ENCODE results near the gene KLHL36. TPM values are rescaled to one million over a fixed set of nuclear protein-coding genes. Genes with fewer than 3 reads are reported as not detected.

KLHL36 gene
- polyA plus RNA-seq, 3 donors from 2014 or later, result 18.0 to 28.0 (median 20.7) TPM

DNA sequence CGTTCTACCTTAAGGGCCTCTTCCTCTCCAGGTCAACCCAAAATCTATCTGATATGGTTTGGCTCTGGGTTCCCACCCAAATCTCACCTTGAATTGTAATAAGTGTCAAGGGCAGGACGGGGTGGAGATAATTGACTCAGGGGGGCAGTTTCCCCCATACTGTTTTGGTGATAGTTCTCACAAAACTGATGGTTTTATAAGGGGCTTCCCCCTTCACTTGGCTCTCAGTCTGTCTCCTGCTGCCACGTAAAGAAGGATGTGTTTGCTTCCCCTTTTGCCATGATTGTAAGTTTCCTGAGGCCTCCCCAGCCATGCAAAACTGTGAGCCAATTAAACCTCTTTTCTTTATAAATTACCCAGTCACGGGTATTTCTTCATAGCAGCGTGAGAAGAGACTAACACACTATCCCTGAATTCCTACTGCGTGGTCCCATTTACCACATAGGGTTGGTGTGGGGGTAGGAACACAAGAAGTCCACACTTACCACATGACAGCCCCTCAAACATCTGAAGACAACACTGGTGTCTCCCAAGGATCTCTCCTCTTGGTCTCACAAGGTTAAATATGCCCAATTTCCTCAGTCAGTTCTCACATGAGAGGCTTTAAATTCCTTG, 38.6 kb upstream of the KLHL36 start:
- Mint-ChIP-seq H3K4me1 (peaks cover 44 to 57% of the 10 kb centered on the region in 2 donors), H3K9me3 (no peaks in the 10 kb centered on the region), H3K27me3 (ENCODE audit: low read depth in 3 of 3) (peaks cover 5 to 8% (median 6%) of the 10 kb centered on the region in 3 donors), H3K4me3 (no peak overlapping the region), H3K27ac (peak overlapping the region in 4 of 6 donors; percentile 18 to 72 (median 41)), H3K36me3 (peaks cover 0 to 8% (median 6%) of the 10 kb centered on the region in 3 donors)
- DNase-seq, result no peak

DNA sequence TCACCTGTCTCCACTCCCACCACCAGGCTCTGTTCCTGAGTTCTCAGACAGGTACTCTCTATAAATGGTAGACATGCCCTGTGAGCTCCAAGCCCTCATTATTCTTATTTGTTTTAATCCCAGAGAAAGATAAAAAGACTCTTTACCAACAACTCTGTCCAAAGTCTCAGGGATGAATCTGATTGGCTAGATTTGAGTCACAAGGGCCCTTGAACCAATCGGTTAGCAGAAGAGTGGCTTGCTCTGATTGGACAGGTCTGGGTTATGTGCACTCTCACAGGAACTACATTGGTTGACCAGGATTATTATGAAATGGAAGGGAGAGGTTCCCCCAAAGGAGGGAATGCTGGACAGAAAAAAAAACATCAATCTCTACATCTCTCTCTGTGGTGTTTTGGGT, 37.9 kb upstream of the KLHL36 start:
- Mint-ChIP-seq H3K27ac (no peak overlapping the region), H3K9me3 (no peaks in the 10 kb centered on the region), H3K36me3 (peaks cover 0 to 8% (median 6%) of the 10 kb centered on the region in 3 donors), H3K4me3 (no peak overlapping the region), H3K4me1 (peaks cover 42 to 57% of the 10 kb centered on the region in 2 donors), H3K27me3 (ENCODE audit: low read depth in 3 of 3) (peaks cover 5 to 8% (median 6%) of the 10 kb centered on the region in 3 donors)
- DNase-seq, result no peak

- peak overlapping the region in 2 of 5 donors; percentile 8 to 12 for H3K4me3 Mint-ChIP-seq
- H3K27me3 Mint-ChIP-seq (ENCODE audit: low read depth in 3 of 3), result peaks cover 5 to 8% (median 6%) of the 10 kb centered on the region in 3 donors
- peaks cover 41 to 57% of the 10 kb centered on the region in 2 donors for H3K4me1 Mint-ChIP-seq
- no peaks in the 10 kb centered on the region for H3K9me3 Mint-ChIP-seq
- peaks cover 0 to 9% (median 8%) of the 10 kb centered on the region in 3 donors for H3K36me3 Mint-ChIP-seq
- H3K27ac Mint-ChIP-seq, result peak overlapping the region in 2 of 6 donors; percentile 2 to 37
- no peak for DNase-seq
Measured at GRCh38 chr16:84611041-84611440, 37.3 kb upstream of the KLHL36 start.

GRCh38 chr16:84612686-84613085, 35.6 kb upstream of the KLHL36 start:
- peaks cover 35 to 54% of the 10 kb centered on the region in 2 donors for H3K4me1 Mint-ChIP-seq
- peaks cover 0 to 8% (median 3%) of the 10 kb centered on the region in 3 donors for H3K36me3 Mint-ChIP-seq
- no peaks in the 10 kb centered on the region for H3K9me3 Mint-ChIP-seq
- DNase-seq, result no peak
- no peak overlapping the region for H3K27ac Mint-ChIP-seq
- H3K4me3 Mint-ChIP-seq, result no peak overlapping the region
- peaks cover 5 to 15% (median 8%) of the 10 kb centered on the region in 3 donors for H3K27me3 Mint-ChIP-seq (ENCODE audit: low read depth in 3 of 3)

- Mint-ChIP-seq H3K27me3 (ENCODE audit: low read depth in 3 of 3) (peaks cover 4 to 16% (median 4%) of the 10 kb centered on the region in 3 donors), H3K4me3 (peak overlapping the region in 1 of 5 donors; percentile 53), H3K27ac (no peak overlapping the region), H3K36me3 (peaks cover 0 to 8% (median 3%) of the 10 kb centered on the region in 3 donors), H3K4me1 (peaks cover 28 to 46% of the 10 kb centered on the region in 2 donors), H3K9me3 (no peaks in the 10 kb centered on the region)
- no peak for DNase-seq
Measured at GRCh38 chr16:84613408-84614072, 34.8 kb upstream of the KLHL36 start.

DNA sequence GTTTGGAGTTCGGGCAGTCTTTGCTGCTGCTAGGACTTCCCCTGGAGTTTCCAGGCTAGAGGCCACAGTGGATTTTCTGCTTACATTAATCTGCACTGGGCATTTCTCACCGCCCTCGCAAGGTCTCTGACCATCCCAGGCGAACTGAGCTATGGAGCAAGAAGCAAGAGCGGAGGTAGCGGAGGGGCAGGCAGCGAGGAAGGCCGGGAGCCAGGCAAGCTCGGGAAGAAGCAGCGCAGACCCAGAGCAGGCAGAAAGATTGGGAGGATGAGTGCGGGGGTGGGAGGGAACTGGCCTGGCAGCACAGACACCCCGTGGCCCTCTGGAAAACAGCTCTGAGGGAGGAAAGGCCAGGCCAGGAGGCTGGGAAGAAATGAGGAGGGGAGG, 34.2 kb upstream of the KLHL36 start:
- H3K4me3 Mint-ChIP-seq, result peak overlapping the region in 1 of 5 donors; percentile 53
- no peaks in the 10 kb centered on the region for H3K9me3 Mint-ChIP-seq
- H3K27me3 Mint-ChIP-seq (ENCODE audit: low read depth in 3 of 3), result peaks cover 2 to 16% (median 3%) of the 10 kb centered on the region in 3 donors
- peaks cover 0 to 8% (median 3%) of the 10 kb centered on the region in 3 donors for H3K36me3 Mint-ChIP-seq
- DNase-seq, result no peak
- peaks cover 30 to 44% of the 10 kb centered on the region in 2 donors for H3K4me1 Mint-ChIP-seq
- no peak overlapping the region for H3K27ac Mint-ChIP-seq

DNA sequence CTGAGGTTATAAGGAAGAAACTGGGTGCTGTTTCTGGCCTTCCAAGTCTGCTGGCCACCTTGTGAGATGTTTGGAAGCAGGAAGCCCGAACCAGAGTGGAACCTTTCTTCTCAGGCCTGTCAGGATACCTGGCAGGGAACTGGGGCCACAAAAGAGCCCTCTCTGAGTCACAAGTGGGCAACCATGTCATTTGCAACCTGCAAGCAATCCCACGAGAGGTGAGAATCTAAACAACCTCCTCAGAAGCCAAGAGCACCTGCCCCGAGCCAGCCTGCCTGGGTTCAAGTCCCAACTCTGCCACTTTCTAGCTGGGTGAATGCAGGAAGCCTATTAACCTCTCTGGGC, 33.7 kb upstream of the KLHL36 start:
- Mint-ChIP-seq H3K27me3 (ENCODE audit: low read depth in 3 of 3) (peaks cover 0 to 14% (median 5%) of the 10 kb centered on the region in 3 donors), H3K27ac (no peak overlapping the region), H3K4me3 (peak overlapping the region in 1 of 5 donors; percentile 48), H3K36me3 (peaks cover 0 to 4% (median 3%) of the 10 kb centered on the region in 3 donors), H3K9me3 (no peaks in the 10 kb centered on the region), H3K4me1 (peaks cover 25 to 39% of the 10 kb centered on the region in 2 donors)
- no peak for DNase-seq

DNA sequence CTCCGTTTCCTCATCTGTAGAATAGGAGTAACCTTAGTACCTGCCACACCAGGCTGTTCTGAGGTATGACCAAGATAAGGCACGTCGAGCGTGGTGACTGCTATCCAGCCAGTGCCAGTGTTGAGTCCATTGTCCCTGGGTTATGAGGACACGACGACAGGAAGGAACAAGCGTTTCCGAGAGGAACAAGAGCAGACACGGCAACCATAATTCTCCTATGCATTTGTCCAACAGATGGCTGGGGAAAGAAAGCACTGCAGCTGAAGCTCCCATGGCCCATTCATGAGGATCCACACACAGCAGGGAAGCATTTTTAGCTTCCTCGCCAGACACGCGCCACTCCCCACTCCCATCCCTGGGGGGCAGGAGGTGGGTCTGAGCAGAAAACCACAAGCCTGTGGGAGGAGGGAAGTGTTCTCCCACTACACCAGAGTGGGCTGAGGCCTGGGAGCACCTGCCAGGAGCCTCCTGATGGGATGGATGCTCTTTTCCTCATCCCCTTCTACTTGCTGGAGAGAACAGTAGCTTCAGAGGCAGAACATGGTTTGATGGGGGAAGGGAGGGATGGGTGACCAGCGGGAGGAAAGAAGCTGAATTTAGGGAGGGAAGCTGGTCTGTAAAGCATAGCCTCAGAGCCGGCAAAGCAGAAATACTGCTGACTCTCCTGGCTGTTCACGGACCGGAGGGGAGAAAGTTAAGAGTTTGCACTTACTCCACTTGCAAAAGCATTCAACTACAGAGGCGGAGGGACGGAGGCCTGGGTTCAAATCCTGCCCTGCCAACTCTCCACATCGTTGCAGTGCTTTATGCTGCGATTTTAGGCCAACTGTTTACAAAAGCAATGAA, 33.1 kb upstream of the KLHL36 start:
- no peak for DNase-seq
- Mint-ChIP-seq H3K4me1 (peaks cover 25 to 34% of the 10 kb centered on the region in 2 donors), H3K9me3 (no peaks in the 10 kb centered on the region), H3K27me3 (ENCODE audit: low read depth in 3 of 3) (peaks cover 0 to 14% (median 5%) of the 10 kb centered on the region in 3 donors), H3K4me3 (peak overlapping the region; percentile 35 to 70 (median 52)), H3K27ac (no peak overlapping the region), H3K36me3 (peaks cover 0 to 4% (median 3%) of the 10 kb centered on the region in 3 donors)

- peaks cover 20 to 24% of the 10 kb centered on the region in 2 donors for H3K4me1 Mint-ChIP-seq
- no peak for DNase-seq
- H3K27ac Mint-ChIP-seq, result peak overlapping the region in 3 of 6 donors; percentile 44 to 79 (median 63)
Measured at GRCh38 chr16:84616515-84616914, 31.8 kb upstream of the KLHL36 start.

DNA sequence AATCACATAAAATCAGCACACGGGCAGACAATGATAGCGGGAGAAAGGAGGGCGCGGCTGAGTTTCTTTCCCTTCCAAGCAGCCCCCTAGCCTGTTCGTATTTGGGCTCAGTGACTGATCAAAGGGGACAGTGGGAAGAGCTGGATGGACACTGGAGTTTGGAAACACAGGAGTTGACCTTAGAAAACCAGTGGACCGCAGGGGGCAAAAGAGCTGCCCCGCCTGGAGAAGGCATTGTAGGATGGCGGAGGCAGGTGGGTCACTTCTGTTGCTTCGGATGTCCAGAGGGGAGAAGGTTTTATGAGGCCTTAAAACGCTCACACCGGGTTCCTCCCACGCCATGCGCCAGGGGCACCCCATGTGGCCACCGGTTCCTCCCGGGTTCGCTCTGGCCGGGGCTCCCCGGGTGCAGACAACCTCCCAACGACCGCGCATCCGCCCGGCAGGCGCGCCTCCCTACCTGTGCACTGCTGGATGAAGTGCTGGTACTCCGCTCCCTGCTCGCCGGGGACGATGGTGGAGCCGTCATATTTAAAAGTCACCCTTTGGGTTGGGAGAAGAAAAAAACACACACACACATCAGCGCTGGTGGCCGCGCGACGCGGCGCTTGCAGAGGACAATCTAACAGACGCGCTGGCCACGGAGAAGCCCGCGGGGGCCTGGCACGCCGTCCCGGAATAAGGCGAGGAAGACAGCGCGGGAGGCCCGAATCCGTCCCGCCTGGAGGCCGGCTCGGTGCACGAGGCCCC, 31.1 kb upstream of the KLHL36 start:
- Mint-ChIP-seq H3K4me3 (peak overlapping the region; percentile 90 to 91 (median 91)), H3K27me3 (ENCODE audit: low read depth in 3 of 3) (peaks cover 0 to 12% (median 5%) of the 10 kb centered on the region in 3 donors), H3K27ac (peak overlapping the region; percentile 29 to 79 (median 60)), H3K9me3 (no peaks in the 10 kb centered on the region), H3K36me3 (peaks cover 0 to 4% (median 3%) of the 10 kb centered on the region in 3 donors), H3K4me1 (peaks cover 20% of the 10 kb centered on the region in 2 donors)
- peak in 1 of 3 donors; percentile 32 for DNase-seq

More at GRCh38 chr16:84616515-84616914, 31.8 kb upstream of the KLHL36 start:
- H3K4me3 Mint-ChIP-seq, result peak overlapping the region; percentile 90 to 91 (median 91)
- peaks cover 0 to 4% (median 3%) of the 10 kb centered on the region in 3 donors for H3K36me3 Mint-ChIP-seq
- H3K27me3 Mint-ChIP-seq (ENCODE audit: low read depth in 3 of 3), result peaks cover 0 to 14% (median 5%) of the 10 kb centered on the region in 3 donors
- no peaks in the 10 kb centered on the region for H3K9me3 Mint-ChIP-seq

- H3K4me1 Mint-ChIP-seq, result peaks cover 20% of the 10 kb centered on the region in 2 donors
- peak within 1 kb of the TSS; percentile 90 to 91 (median 91) for H3K4me3 Mint-ChIP-seq
- DNase-seq, result peak; percentile 87 to 90 (median 90)
- no peaks in the 10 kb centered on the region for H3K9me3 Mint-ChIP-seq
- H3K27ac Mint-ChIP-seq, result peak within 1 kb of the TSS; percentile 29 to 79 (median 64)
- H3K27me3 Mint-ChIP-seq (ENCODE audit: low read depth in 3 of 3), result peaks cover 0 to 12% (median 5%) of the 10 kb centered on the region in 3 donors
- H3K36me3 Mint-ChIP-seq, result peaks cover 0 to 4% (median 3%) of the 10 kb centered on the region in 3 donors
Measured at GRCh38 chr16:84617791-84618580, 30.3 kb upstream of the KLHL36 start, which contains the start of gene COTL1. COTL1 (minus strand) TSS chr16:84618078; CDS start chr16:84617914, 164 bp downstream.
